K562 (cell line): Measurements from ENCODE around the gene GABPB2. TPM values are rescaled to one million over a fixed set of nuclear protein-coding genes. Genes with fewer than 3 reads are reported as not detected.
A peak's percentile ranks its signal among the peaks of the same experiment; 100 is the strongest.

Experiments used
- DNMT1 ChIP-seq: fragments of 450-650 bp; IDR thresholded peaks from 2 replicates; pipeline ENCODE4 v1.6.1; 2016; ENCODE audit warnings: antibody characterized with exemption, mild to moderate bottlenecking
- HDAC2 ChIP-seq: fragments of 450-650 bp; IDR thresholded peaks from 2 replicates; pipeline ENCODE4 v1.6.1; 2016; ENCODE audit warnings: mild to moderate bottlenecking
- HMG20B ChIP-seq: fragments of 250-450 bp; sonication (Bioruptor Pico); IDR thresholded peaks from 2 replicates; pipeline ENCODE4 v1.5.0; 2021; ENCODE audit warnings: mild to moderate bottlenecking
- NELFE ChIP-seq: IDR thresholded peaks from 2 replicates; pipeline ENCODE4 v1.6.1; 2011; ENCODE audit warnings: mild to moderate bottlenecking; ENCODE audit not compliant: insufficient read depth, insufficient read length
- PRDM10 ChIP-seq: fragments of 450-650 bp; IDR thresholded peaks from 2 replicates; pipeline ENCODE4 v1.6.1; 2018; ENCODE audit not compliant: partially characterized antibody
- TAL1 ChIP-seq: fragments of 450-650 bp; IDR thresholded peaks from 2 replicates; pipeline ENCODE4 v1.6.1; 2016; ENCODE audit warnings: mild to moderate bottlenecking
- ZBTB7A ChIP-seq: IDR thresholded peaks from 2 replicates; pipeline ENCODE4 v1.6.1; 2011; ENCODE audit warnings: low read depth, mild to moderate bottlenecking, low read length, moderate library complexity, borderline replicate concordance; ENCODE audit not compliant: control insufficient read depth
- ZEB2 ChIP-seq: fragments of 450-650 bp; IDR thresholded peaks from 2 replicates; pipeline ENCODE4 v1.6.1; 2016
- ZNF146 ChIP-seq: IDR thresholded peaks from one replicate; pipeline ENCODE4 v1.6.1; 2018; ENCODE audit warnings: missing compliant biosample characterization; ENCODE audit not compliant: unreplicated experiment
- polyA plus RNA-seq, 8 experiments: library from polyadenylated mRNA; depleted of rRNA in 4 of 8; stranded (reverse) in 5 of 8; unstranded in 3 of 8; fragments of >200 nt; fragmentation: Nextera tagmentation in 2 of 8; fragmentation: Illumina TruSeq in 1 of 8; extraction: Ambion mirVana in 2 of 8; extraction: Trizol in 1 of 8; gene quantifications; 2 replicates each; pipeline versions ENCODE4 v1.2.1 to v1.2.3, GENCODE V29; 2011 to 2014; ENCODE audit warnings: inconsistent platforms in 1 of 8, missing spikeins in 1 of 8
- total RNA-seq, 7 experiments: library from RNA; depleted of rRNA in 6 of 7; stranded (reverse); fragments of >200 nt in 6 of 7; fragmentation: Illumina TruSeq in 2 of 7; extraction: Trizol in 2 of 7; gene quantifications; 2 replicates each; pipeline versions ENCODE4 v1.2.1 to v1.2.3, GENCODE V29; 2011 to 2021; ENCODE audit warnings: low replicate concordance in 1 of 7
- TF ChIP-seq, protein P1 (sequence below), 3 experiments: fragments of 200-800 bp in 1 of 3; fragments of 250-450 bp in 1 of 3; fragments of 450-650 bp in 1 of 3; sonication (Bioruptor Pico) in 1 of 3; sonication (Bioruptor generic) in 1 of 3; formaldehyde crosslinking in 1 of 3; IDR thresholded peaks; 2 replicates each; pipeline versions ENCODE4 v1.6.1 to v1.8.0; 2016 to 2022; ENCODE audit warnings: mild to moderate bottlenecking in 2 of 3, missing genetic modification characterization in 2 of 3, missing compliant biosample characterization in 1 of 3, moderate library complexity in 1 of 3
- TF ChIP-seq, protein P2 (sequence below), 2 experiments: fragments of 450-650 bp; formaldehyde crosslinking in 1 of 2; IDR thresholded peaks; 2 replicates each; pipeline versions ENCODE4 v1.4.0 to v1.6.1; 2014 to 2020; ENCODE audit warnings: mild to moderate bottlenecking in 2 of 2, borderline replicate concordance in 1 of 2, low read depth in 1 of 2

The GABPB2 gene
- total and polyA plus RNA-seq, 9 of the 15 experiments (the other 6 are each of a cell fraction or from before 2014, with no cell fraction given), result 2.2 to 13.3 (median 6.1) TPM

- TF ChIP-seq PRDM10 (peak; percentile 36), NELFE (no peak), TAL1 (peak; percentile 85), ZBTB7A (no peak), HMG20B (CRISPR knock-in tag) (no peak), ZEB2 (peak; percentile 90), HDAC2 (peak; percentile 89), DNMT1 (no peak; the same call in 1 of the 2 replicates), ZNF146 (CRISPR knock-in tag) (no peak)
- TF ChIP-seq, protein P1, sequence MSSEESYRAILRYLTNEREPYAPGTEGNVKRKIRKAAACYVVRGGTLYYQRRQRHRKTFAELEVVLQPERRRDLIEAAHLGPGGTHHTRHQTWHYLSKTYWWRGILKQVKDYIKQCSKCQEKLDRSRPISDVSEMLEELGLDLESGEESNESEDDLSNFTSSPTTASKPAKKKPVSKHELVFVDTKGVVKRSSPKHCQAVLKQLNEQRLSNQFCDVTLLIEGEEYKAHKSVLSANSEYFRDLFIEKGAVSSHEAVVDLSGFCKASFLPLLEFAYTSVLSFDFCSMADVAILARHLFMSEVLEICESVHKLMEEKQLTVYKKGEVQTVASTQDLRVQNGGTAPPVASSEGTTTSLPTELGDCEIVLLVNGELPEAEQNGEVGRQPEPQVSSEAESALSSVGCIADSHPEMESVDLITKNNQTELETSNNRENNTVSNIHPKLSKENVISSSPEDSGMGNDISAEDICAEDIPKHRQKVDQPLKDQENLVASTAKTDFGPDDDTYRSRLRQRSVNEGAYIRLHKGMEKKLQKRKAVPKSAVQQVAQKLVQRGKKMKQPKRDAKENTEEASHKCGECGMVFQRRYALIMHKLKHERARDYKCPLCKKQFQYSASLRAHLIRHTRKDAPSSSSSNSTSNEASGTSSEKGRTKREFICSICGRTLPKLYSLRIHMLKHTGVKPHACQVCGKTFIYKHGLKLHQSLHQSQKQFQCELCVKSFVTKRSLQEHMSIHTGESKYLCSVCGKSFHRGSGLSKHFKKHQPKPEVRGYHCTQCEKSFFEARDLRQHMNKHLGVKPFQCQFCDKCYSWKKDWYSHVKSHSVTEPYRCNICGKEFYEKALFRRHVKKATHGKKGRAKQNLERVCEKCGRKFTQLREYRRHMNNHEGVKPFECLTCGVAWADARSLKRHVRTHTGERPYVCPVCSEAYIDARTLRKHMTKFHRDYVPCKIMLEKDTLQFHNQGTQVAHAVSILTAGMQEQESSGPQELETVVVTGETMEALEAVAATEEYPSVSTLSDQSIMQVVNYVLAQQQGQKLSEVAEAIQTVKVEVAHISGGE (CRISPR knock-in tag; IDR thresholded peaks at IDR 0.05), result 0 out of 6 replicates have a peak, but pooled peaks of 1 of the 3 experiments have one; percentile 28
- TF ChIP-seq, protein P2, sequence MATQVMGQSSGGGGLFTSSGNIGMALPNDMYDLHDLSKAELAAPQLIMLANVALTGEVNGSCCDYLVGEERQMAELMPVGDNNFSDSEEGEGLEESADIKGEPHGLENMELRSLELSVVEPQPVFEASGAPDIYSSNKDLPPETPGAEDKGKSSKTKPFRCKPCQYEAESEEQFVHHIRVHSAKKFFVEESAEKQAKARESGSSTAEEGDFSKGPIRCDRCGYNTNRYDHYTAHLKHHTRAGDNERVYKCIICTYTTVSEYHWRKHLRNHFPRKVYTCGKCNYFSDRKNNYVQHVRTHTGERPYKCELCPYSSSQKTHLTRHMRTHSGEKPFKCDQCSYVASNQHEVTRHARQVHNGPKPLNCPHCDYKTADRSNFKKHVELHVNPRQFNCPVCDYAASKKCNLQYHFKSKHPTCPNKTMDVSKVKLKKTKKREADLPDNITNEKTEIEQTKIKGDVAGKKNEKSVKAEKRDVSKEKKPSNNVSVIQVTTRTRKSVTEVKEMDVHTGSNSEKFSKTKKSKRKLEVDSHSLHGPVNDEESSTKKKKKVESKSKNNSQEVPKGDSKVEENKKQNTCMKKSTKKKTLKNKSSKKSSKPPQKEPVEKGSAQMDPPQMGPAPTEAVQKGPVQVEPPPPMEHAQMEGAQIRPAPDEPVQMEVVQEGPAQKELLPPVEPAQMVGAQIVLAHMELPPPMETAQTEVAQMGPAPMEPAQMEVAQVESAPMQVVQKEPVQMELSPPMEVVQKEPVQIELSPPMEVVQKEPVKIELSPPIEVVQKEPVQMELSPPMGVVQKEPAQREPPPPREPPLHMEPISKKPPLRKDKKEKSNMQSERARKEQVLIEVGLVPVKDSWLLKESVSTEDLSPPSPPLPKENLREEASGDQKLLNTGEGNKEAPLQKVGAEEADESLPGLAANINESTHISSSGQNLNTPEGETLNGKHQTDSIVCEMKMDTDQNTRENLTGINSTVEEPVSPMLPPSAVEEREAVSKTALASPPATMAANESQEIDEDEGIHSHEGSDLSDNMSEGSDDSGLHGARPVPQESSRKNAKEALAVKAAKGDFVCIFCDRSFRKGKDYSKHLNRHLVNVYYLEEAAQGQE (IDR thresholded peaks at IDR 0.05; ENCODE audit: borderline replicate concordance), result no peak
- TF ChIP-seq, protein P2 (CRISPR knock-in tag; IDR thresholded peaks at IDR 0.05; ENCODE audit: low read depth), result no peak
Observed at GRCh38 chr1:151054971-151055547, 15.5 kb upstream of the GABPB2 start (continued).
